GM21360 (cell line): ENCODE data around the gene GLCE.

ENCODE experiments used
- ATAC-seq: cut with Tn5 transposase; IDR thresholded peaks from one replicate; pipeline ENCODE4 v1.9.1; 2021; ENCODE audit warnings: mild to moderate bottlenecking, moderate library complexity; ENCODE audit not compliant: unreplicated experiment

GLCE gene

GRCh38 chr15:69315402-69316110 is 155.1 kb downstream of the GLCE start:
- no peak for ATAC-seq

- no peak for ATAC-seq
These were observed 155.9 kb downstream of the GLCE start for GRCh38 chr15:69316291-69316690.

- no peak for ATAC-seq
These were observed 157.0 kb downstream of the GLCE start for GRCh38 chr15:69317392-69317841.

- no peak for ATAC-seq
These were observed 157.6 kb downstream of the GLCE start for GRCh38 chr15:69318033-69318432.

DNA sequence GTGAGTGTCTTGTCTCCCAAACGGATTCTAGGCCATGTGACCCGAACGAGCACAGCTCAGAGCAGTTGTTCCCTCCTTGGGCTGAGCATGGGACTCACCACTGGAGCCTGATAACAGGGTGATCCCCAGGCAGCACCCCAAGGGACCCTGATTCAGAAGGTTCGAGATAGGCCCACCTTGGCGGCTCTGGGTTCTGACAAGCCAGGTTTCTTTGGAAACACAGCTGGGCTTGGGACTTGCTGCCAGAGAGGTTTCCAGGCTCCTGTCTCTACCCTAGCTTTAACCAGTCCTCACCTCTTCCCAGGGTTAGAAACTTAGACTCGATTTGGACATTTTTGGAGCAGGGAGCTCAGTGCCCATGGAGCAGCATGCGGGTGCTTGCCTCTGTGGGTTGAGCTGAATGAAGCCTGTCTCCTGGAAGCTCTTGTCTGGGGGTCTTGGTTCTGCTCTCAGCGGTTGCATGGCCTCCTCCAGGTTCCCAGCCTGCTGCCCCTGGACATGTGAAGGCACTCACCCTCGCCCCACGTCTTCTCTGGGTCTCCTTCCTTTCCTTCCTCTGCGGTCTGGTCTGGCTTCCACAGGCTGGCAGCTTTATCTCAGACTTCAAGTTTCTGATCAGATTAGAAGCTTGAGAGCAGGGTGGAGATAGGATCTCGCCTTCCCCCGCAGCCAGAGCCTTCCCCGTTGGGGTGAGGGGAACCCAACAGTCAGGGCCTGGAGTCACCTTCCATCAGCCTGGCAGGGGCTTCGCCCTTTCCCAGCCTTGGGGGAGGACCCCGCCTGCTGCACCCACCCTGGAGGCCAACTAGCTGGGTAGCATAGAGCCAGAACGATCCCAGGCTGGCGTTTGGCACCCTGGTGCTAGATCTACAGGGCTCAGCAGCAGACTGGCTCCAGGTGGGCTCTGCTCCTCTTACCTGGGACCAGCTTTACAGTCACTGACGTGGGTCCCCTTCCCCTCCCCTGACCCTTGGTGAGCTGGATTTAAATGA is 159.2 kb downstream of the GLCE start:
- no peak for ATAC-seq

- ATAC-seq: no peak
These were observed 160.6 kb downstream of the GLCE start for GRCh38 chr15:69320977-69321554.
